ENCODE data around the gene NBAS. TPM values are rescaled to one million over a fixed set of nuclear protein-coding genes. Genes with fewer than 3 reads are reported as not detected.

NBAS gene
- total and polyA plus RNA-seq, 2 of the 4 experiments (the other 2 are of a cell fraction), result 22.3 to 105 TPM

DNA sequence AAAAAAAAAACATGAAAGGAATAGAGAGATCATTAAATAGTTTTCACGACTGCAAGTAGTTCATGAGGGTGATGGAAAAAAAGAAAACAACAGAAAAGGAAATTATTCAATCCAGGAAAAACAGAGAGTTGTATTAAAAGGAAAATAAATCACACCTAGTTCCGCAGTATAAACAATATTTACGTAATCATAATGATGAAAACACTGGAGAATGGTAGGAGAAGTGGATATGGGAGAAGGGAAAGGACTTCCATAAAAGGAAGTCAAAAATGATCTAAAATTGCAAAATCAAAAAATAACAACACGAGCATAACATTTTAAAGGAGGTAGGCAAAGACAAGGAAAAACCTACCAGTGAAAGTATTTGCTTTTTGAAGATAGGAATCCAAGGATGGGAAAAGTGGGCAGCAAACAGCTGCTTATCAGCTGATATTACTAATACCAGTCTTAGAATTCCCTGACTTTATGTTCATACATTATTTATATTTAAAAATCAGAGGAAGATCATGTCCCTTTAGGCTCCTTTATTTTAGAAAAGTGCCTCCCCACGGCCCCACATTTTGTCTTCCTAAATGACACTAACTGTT is 160.8 kb downstream of the NBAS start:
- H2BK5ac ChIP-seq (ENCODE audit: low read depth, low read length, poor library complexity, severe bottlenecking), result no peak overlapping the region
- no peak overlapping the region for H3K4me3 ChIP-seq (ENCODE audit: insufficient read depth, low read depth, low read length)
- no peaks in the 10 kb centered on the region; a peak in 1 of 4 replicates for H3K79me1 ChIP-seq (ENCODE audit: low read depth in 1 of 2, low read length in 2 of 2)
- no TSS peak for BruUV-seq (replicated peaks)
- H2AK9ac ChIP-seq (replicated peaks; ENCODE audit: low read depth, low read length, poor library complexity), result no peak overlapping the region
- H4K5ac ChIP-seq (ENCODE audit: low read depth, low read length), result no peak overlapping the region
- no peaks in the 10 kb centered on the region for H4K20me1 ChIP-seq (ENCODE audit: insufficient read depth, low read length)
- H3K27ac ChIP-seq (ENCODE audit: insufficient read depth, low read length), result no peak overlapping the region
- TF ChIP-seq CHD1 (IDR thresholded peaks at IDR 0.05; ENCODE audit: low read depth, low read length), result no peak
- no peak for TF ChIP-seq SMC3 (IDR thresholded peaks at IDR 0.05; ENCODE audit: low read depth, low read length)
- TF ChIP-seq MAZ (IDR thresholded peaks at IDR 0.05; ENCODE audit: borderline replicate concordance, low read depth, low read length), result no peak
- TF ChIP-seq, protein P1, sequence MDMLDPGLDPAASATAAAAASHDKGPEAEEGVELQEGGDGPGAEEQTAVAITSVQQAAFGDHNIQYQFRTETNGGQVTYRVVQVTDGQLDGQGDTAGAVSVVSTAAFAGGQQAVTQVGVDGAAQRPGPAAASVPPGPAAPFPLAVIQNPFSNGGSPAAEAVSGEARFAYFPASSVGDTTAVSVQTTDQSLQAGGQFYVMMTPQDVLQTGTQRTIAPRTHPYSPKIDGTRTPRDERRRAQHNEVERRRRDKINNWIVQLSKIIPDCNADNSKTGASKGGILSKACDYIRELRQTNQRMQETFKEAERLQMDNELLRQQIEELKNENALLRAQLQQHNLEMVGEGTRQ (IDR thresholded peaks at IDR 0.05; ENCODE audit: low read depth, low read length), result no peak
- TF ChIP-seq, protein P2, sequence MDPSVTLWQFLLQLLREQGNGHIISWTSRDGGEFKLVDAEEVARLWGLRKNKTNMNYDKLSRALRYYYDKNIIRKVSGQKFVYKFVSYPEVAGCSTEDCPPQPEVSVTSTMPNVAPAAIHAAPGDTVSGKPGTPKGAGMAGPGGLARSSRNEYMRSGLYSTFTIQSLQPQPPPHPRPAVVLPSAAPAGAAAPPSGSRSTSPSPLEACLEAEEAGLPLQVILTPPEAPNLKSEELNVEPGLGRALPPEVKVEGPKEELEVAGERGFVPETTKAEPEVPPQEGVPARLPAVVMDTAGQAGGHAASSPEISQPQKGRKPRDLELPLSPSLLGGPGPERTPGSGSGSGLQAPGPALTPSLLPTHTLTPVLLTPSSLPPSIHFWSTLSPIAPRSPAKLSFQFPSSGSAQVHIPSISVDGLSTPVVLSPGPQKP (IDR thresholded peaks at IDR 0.05; ENCODE audit: borderline replicate concordance, low read depth, low read length), result no peak
- TF ChIP-seq BHLHE40 (IDR thresholded peaks at IDR 0.05; ENCODE audit: low read depth, low read length), result no peak
- no peak for TF ChIP-seq CEBPB (IDR thresholded peaks at IDR 0.05; ENCODE audit: low read depth, low read length)
- TF ChIP-seq RAD21 (IDR thresholded peaks at IDR 0.05; ENCODE audit: low read length), result no peak
- TF ChIP-seq RCOR1 (IDR thresholded peaks at IDR 0.05; ENCODE audit: insufficient replicate concordance, low read length), result no peak
- TF ChIP-seq NFE2L2 (IDR thresholded peaks at IDR 0.05; ENCODE audit: low read depth, low read length), result no peak
- TF ChIP-seq MAFK (IDR thresholded peaks at IDR 0.05; ENCODE audit: low read depth, low read length), result no peak
- no peak for TF ChIP-seq RFX5 (IDR thresholded peaks at IDR 0.05; ENCODE audit: low read depth, low read length)
- TF ChIP-seq, protein P3, sequence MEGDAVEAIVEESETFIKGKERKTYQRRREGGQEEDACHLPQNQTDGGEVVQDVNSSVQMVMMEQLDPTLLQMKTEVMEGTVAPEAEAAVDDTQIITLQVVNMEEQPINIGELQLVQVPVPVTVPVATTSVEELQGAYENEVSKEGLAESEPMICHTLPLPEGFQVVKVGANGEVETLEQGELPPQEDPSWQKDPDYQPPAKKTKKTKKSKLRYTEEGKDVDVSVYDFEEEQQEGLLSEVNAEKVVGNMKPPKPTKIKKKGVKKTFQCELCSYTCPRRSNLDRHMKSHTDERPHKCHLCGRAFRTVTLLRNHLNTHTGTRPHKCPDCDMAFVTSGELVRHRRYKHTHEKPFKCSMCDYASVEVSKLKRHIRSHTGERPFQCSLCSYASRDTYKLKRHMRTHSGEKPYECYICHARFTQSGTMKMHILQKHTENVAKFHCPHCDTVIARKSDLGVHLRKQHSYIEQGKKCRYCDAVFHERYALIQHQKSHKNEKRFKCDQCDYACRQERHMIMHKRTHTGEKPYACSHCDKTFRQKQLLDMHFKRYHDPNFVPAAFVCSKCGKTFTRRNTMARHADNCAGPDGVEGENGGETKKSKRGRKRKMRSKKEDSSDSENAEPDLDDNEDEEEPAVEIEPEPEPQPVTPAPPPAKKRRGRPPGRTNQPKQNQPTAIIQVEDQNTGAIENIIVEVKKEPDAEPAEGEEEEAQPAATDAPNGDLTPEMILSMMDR (conservative IDR thresholded peaks at IDR 0.05; ENCODE audit: low read depth, low read length), result no peak
- TF ChIP-seq FOS (IDR thresholded peaks at IDR 0.05; ENCODE audit: low read depth, low read length), result no peak
- no peak for TF ChIP-seq MXI1 (IDR thresholded peaks at IDR 0.05; ENCODE audit: borderline replicate concordance, low read depth, low read length)
- no peak for TF ChIP-seq POLR2A (IDR thresholded peaks at IDR 0.05; ENCODE audit: low read depth, low read length)
- no peak for ATAC-seq (ENCODE audit: low read depth)
- no peak overlapping the region for H4K8ac ChIP-seq (ENCODE audit: low read depth in 2 of 2, low read length in 2 of 2)
- no peak overlapping the region for H3K14ac ChIP-seq (replicated peaks; ENCODE audit: low read depth, low read length)
- H3K9me1 ChIP-seq (ENCODE audit: insufficient read depth, low read length), result no peaks in the 10 kb centered on the region
- no peak for DNase-seq
- H3K4me2 ChIP-seq (ENCODE audit: low read depth, low read length), result no peak overlapping the region
- no peaks in the 10 kb centered on the region for H3K4me1 ChIP-seq (ENCODE audit: control insufficient read depth, insufficient read depth, low read length)
- no peak overlapping the region for H2AK5ac ChIP-seq (ENCODE audit: low read depth, low read length)
- H2AFZ ChIP-seq (replicated peaks; ENCODE audit: low read length, poor library complexity), result no peak overlapping the region
- dilution Hi-C loops (cut with HindIII; ENCODE audit: low sequenced_read_pairs, unreplicated experiment) (no loop called here), in situ Hi-C loops (cut with MboI; ENCODE audit: low sequenced_read_pairs) (no loop called here), intact Hi-C loops (cut with micrococcal nuclease) (no loop called here)
- H3K9me3 ChIP-seq (ENCODE audit: control insufficient read depth, insufficient read depth, low read length), result no peaks in the 10 kb centered on the region
- ChIA-PET CTCF (no interaction called here), POLR2A (ENCODE audit: unreplicated experiment) (no interaction called here)
- no peak overlapping the region for H2BK15ac ChIP-seq (ENCODE audit: low read depth, low read length)
- H3K27me3 ChIP-seq (ENCODE audit: control insufficient read depth, insufficient read depth, low read length), result no peaks in the 10 kb centered on the region
- WGBS, 2 experiments (ENCODE audit: extremely low coverage in 2 of 2, insufficient read length in 1 of 2), result no CpG with 5 or more reads among the region's 5 CpGs
- peaks cover 4% of the 10 kb centered on the region; the same call in 1 of the 2 replicates for H3K36me3 ChIP-seq (ENCODE audit: control insufficient read depth, insufficient read depth, low read length)
- no peak overlapping the region for H4K91ac ChIP-seq (ENCODE audit: insufficient read depth, low read depth, low read length)
- H3K56ac ChIP-seq (ENCODE audit: extremely low read depth, insufficient read depth, low read length), result no peak overlapping the region
- H3K9ac ChIP-seq (ENCODE audit: low read depth, low read length), result no peak overlapping the region
- no peak overlapping the region for H2BK120ac ChIP-seq (ENCODE audit: low read depth, low read length)
- H2BK20ac ChIP-seq (ENCODE audit: low read depth, low read length), result no peak overlapping the region
- H3K4ac ChIP-seq (ENCODE audit: low read depth, low read length), result no peak overlapping the region
- no peak overlapping the region for H3K23ac ChIP-seq (ENCODE audit: low read depth, low read length)
- H3K18ac ChIP-seq (ENCODE audit: low read depth, low read length), result no peak overlapping the region

All from IMR-90 (cell line).